HK-2 (cell line): ENCODE data around the gene FCMR.
A peak's percentile ranks its signal among the peaks of the same experiment; 100 is the strongest.

ENCODE experiments used
- DNase-seq: peaks from one replicate; pipeline ENCODE4 v3.0.0-alpha.2; 2018; ENCODE audit not compliant: unreplicated experiment

Gene FCMR, protein sequence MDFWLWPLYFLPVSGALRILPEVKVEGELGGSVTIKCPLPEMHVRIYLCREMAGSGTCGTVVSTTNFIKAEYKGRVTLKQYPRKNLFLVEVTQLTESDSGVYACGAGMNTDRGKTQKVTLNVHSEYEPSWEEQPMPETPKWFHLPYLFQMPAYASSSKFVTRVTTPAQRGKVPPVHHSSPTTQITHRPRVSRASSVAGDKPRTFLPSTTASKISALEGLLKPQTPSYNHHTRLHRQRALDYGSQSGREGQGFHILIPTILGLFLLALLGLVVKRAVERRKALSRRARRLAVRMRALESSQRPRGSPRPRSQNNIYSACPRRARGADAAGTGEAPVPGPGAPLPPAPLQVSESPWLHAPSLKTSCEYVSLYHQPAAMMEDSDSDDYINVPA

DNA sequence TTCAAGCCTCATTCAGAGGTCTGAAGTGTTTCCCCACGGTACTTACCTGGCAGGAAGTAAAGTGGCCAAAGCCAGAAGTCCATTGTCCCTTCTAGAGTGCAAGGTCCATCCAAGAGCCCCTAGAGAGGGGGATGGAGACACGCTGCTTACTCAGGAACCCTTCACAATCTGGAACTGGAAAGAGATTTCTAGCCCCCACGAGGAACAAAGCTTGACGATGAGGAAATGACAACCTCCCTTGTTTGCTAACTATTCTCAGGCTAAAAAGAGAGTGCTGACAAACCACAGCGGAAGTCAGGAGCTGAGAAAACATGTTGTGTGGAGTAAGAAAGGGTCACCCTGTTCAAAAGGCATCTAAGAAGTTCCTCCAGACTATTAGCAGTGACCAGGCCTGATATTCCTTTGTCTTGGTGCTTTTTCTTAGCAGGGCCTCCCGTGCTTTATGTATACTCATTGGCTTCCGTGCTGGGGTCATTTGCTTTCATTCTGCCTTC is at the start of gene FCMR:
FCMR (minus strand) TSS at position 170 of the 494 bp plus-strand sequence; CDS start at position 83, 87 bp downstream.
- DNase-seq, result no peak

GRCh38 chr1:206971029-206971655 is 49.4 kb upstream of the FCMR start:
- DNase-seq, result no peak

DNA sequence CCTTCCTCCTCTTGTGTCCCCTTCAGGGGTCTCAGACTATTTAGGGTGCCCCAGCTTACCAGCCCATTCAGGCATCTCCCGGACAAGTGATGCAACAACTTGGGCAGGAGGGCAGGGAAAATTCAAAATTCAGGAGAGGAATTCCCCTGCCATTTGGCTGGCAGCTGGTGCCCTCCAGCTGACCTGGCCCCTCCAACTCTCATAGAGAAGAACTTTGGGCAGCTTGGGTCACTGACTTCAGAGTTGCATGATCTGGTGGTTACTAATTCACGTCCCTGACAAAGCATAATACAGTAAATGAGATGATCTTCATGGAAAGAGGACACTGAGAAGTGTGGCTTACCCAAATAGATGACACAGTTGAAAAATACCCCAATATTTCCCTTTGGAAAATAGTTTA is 48.7 kb upstream of the FCMR start, which contains the start of gene FCAMR:
FCAMR (minus strand) TSS at position 15 of the 400 bp plus-strand sequence. CDS start 335 bp downstream, outside the sequence.
- no peak for DNase-seq

DNA sequence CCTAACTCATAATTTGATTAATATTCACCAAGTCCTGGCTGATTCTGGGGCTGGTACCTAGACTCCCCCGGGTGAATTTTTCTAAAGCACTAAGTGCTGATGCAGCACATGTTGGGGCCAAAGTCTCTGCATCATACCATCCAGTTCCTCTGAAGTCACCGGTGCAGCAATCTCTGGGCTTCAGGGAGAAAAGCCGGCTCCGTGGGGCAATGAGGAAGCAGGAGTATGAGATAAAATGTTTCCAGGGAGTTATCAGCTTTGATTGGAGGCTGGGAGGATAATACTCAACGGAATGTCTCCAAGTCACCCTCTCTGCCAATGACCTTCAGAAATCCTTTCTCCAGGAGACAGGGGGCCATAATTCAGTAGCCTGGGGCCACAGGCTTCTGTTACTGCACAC is 47.3 kb upstream of the FCMR start:
- DNase-seq, result no peak

DNA sequence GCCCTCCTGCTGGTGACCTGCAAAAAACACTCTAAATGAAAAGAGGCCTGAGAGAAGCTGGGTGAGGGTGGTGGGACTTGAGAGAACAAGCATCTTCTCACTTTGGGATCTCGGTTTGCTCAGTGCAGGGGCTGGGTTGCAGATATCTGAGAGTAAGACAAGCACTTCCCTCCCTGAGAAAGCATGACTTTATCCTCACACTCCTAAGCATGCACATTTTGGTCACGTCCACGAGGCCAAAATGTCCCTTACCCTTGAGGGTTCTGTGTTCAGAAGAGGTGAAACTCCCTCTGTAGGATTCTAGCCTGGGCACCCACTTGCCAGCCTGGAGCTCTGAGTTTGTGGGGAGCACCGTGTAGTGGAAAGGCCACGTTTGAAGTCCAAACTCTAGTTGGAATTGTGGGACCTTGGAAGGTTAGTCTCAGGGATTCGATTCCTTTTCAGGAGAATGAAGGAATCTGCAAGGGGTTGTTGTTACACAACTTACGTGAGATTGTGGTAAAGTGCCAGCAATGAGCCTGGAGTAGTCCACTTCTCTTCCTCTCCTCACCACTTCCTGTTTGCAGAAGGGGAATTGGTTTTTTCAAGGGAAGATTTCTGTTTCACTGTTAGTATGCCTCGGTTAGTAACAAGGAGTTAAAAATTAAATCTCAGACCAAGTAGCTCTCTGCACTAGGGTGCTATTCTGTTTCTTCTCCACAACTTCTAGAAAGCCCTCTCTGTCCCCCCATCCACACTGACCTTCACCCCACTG is 45.5 kb upstream of the FCMR start:
- no peak for DNase-seq

- DNase-seq, result no peak
These were observed 44.0 kb upstream of the FCMR start for GRCh38 chr1:206965781-206966180.

- no peak for DNase-seq
These were observed 42.0 kb upstream of the FCMR start for GRCh38 chr1:206963740-206964139.

- DNase-seq, result no peak
These were observed 41.5 kb upstream of the FCMR start for GRCh38 chr1:206963119-206963712.

DNA sequence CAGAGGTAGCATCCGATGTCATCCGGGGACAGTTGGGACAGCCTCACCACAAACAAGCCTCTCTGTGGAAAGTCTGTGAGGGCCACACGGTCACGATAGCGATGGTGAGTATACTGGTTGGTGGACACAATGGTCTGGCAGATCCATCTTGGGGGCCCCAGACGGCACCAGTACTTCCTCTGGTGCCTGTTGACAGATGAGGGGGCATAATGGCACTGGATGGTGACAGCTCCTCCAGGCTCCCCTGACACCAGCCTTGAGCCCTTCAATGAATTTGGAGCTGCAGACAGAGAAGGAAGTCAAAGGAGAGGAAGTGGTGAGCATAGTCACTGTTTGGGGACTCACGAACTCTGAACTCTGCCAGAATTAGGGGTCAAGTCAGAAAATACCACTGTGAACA is 40.5 kb upstream of the FCMR start:
- DNase-seq, result no peak

DNA sequence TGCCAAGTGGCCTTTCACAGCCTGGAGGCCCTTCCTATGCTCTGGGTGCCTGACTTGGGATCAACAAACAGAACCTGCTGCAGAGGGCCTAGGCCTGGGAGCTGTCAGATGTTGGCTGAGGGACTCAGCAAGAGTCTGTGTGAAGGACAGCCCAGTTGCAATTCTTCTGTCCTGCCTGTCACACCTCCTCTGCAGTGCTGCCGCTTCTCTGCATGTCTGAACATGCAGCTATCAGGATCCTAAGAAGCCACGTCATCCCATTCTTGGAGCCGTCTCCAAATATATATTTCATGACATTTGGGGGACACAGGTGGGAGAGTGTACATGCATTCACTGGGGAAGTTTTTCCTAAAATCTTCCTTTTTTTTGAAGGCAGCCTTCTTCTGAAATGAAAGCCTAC is 39.9 kb upstream of the FCMR start:
- DNase-seq, result no peak

DNA sequence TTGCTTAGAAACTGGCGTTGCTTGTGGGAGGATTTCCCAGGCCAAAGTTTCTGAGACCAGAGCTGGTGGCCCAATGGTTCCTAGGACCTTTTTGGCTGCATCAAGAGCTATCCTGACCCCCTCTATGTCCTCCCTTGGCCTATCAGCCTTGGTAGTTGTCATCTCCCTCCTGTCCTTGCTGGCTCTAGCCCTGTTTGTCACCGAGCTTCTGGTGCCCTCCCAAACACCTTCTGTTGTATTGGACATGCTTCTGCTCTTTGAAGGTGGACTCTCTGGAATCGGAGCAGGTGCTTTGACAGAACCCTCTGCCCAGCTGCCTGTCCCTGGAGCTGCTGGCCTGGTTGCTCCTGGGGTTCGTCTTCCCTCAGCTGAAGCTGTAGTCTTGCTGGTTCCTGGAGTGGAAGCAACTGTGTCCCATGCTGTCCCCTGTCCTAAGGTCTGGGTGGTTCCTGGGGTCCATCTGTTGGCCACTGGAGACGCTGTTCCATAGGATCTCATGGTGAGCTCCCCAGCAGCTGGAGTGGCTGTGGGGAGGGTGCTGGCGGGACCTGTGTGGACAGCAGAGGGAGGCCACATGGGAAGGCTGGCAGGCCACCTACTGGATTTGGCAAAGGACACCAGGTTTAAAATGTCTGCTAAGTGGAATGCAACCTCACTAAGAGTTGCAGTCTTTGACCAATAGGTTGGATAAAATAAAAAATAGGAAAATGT is 39.1 kb upstream of the FCMR start:
- DNase-seq, result no peak

- DNase-seq, result no peak
These were observed 36.4 kb upstream of the FCMR start for GRCh38 chr1:206958144-206958543.

GRCh38 chr1:206957639-206958038 is 35.9 kb upstream of the FCMR start:
- no peak for DNase-seq

- peak; percentile 21 for DNase-seq
These were observed 34.0 kb upstream of the FCMR start for GRCh38 chr1:206955476-206956451.

- no peak for DNase-seq
These were observed 33.0 kb upstream of the FCMR start for GRCh38 chr1:206954459-206955342.

DNA sequence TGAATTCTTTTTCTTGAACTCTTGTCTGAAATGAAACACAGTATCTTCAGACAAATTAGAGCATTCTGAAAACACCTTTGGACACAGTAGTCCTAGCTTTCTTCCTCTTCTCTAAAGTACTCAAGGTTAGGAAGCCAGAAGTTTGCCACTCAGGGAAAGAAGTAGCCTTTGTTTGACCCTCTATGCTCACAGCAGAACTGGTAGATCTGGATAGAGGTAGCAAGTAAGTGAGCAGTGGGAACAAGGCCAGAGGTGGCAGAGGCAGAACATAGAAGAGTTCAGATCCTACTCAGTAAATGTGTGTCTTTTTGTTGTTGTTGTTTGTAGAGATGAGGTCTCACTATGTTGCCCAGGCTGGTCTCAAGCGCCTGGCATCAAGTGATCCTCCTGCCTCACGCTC is 31.9 kb upstream of the FCMR start:
- DNase-seq, result no peak

DNA sequence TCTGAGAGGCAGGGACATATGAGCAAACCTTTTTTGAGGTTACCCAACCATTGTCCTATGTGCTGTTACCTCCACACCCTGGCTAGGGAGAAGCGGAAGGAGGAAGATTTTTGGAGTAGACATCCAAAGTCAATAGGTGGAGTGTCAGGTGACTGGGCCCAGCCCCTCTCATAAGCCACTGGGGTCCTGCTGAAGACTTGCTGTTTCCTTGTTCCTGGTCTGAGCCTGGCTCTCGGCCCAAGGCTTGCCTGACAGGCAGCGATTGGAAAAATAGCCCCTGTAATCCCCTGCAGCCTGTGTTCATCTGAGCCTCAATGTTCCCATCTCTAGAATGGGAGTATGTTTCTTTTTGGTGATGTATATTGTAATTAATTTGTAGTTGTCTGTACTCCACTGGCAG is 31.4 kb upstream of the FCMR start:
- no peak for DNase-seq

GRCh38 chr1:206952171-206952570 is 30.4 kb upstream of the FCMR start:
- peak; percentile 71 for DNase-seq
